Muscle layer of colon (tissue), 2 donors: ENCODE results near the gene POLR3B.

ENCODE experiments used
- H3K27ac ChIP-seq: one replicate; pipeline ENCODE4 v1.7.0; 2013; ENCODE audit warnings: low read depth, mild to moderate bottlenecking, low read length, moderate library complexity
- H3K27me3 ChIP-seq, 2 donors: one replicate each; pipeline ENCODE4 v1.7.0; 2013; ENCODE audit warnings: low read length in 2 of 2, mild to moderate bottlenecking in 2 of 2; ENCODE audit not compliant: insufficient read depth in 2 of 2, control insufficient read depth in 1 of 2
- H3K36me3 ChIP-seq: one replicate; pipeline ENCODE4 v1.7.0; 2013; ENCODE audit warnings: mild to moderate bottlenecking, low read length; ENCODE audit not compliant: insufficient read depth
- H3K4me1 ChIP-seq: one replicate; pipeline ENCODE4 v1.7.0; 2013; ENCODE audit warnings: mild to moderate bottlenecking, low read length; ENCODE audit not compliant: insufficient read depth
- H3K4me3 ChIP-seq, 2 donors: one replicate each; pipeline ENCODE4 v1.7.0; 2013; ENCODE audit warnings: low read length in 2 of 2, low read depth in 1 of 2, mild to moderate bottlenecking in 1 of 2, moderate library complexity in 1 of 2
- H3K9ac ChIP-seq: one replicate; pipeline ENCODE4 v1.7.0; 2013; ENCODE audit warnings: low read length
- H3K9me3 ChIP-seq: one replicate; pipeline ENCODE4 v1.7.0; 2013; ENCODE audit warnings: mild to moderate bottlenecking, low read length
- donor health status: abdominal sarcoma.
- donor health status: Adenocarcinoma of cecum.

The POLR3B gene

GRCh38 chr12:106487664-106488063, 130.1 kb downstream of the POLR3B start:
- Histone ChIP-seq H3K27me3 (no peaks in the 10 kb centered on the region), H3K9me3 (no peaks in the 10 kb centered on the region), H3K9ac (no peak overlapping the region), H3K36me3 (no peaks in the 10 kb centered on the region), H3K27ac (no peak overlapping the region), H3K4me3 (no peak overlapping the region), H3K4me1 (no peaks in the 10 kb centered on the region)

DNA sequence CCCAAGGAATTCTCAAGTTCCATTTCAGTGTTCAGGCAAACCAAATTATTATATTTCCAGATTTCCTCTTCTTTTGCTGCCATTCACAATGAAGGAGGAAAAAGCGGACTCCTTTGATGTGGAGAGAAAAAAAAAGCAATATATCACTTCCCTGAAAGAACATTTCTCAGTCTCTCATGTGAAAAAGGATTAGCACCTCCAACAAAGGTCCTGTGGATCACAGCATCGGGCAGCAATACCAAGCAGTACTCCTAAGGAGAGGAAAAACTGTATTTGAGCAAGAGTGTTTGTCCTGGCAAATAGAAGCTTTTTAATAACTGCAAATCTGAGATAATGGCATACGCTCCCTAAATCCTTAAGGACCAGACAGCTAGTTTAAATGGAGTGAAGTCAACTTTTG, 131.3 kb downstream of the POLR3B start:
- Histone ChIP-seq H3K27ac (no peak overlapping the region), H3K27me3 (no peaks in the 10 kb centered on the region), H3K9ac (no peak overlapping the region), H3K4me1 (no peaks in the 10 kb centered on the region), H3K4me3 (no peak overlapping the region), H3K9me3 (no peaks in the 10 kb centered on the region), H3K36me3 (no peaks in the 10 kb centered on the region)

GRCh38 chr12:106490264-106490663, 132.7 kb downstream of the POLR3B start:
- Histone ChIP-seq H3K9me3 (no peaks in the 10 kb centered on the region), H3K27me3 (no peaks in the 10 kb centered on the region), H3K4me1 (no peaks in the 10 kb centered on the region), H3K36me3 (no peaks in the 10 kb centered on the region), H3K9ac (no peak overlapping the region), H3K4me3 (no peak overlapping the region), H3K27ac (no peak overlapping the region)

DNA sequence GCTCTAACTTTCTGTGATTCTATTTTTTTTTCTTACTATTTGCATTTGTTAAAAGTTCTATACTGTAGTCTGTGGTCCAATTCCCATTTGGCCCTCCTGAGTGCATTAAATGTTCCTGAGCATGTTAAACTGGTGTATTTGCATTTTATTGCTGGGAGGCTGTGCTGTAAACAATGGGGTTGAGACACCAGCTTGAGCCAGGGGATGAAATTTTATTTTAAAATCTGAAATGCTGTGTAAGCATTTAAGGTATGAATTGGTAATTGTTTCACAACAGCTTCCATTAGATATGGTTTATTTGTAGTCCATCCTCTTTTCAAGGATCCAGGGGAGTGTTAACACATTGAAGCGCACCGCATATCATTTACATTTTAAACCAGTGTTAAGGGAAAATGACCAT, 135.3 kb downstream of the POLR3B start:
- Histone ChIP-seq H3K9ac (no peak overlapping the region), H3K4me3 (no peak overlapping the region), H3K4me1 (no peaks in the 10 kb centered on the region), H3K27ac (no peak overlapping the region), H3K27me3 (no peaks in the 10 kb centered on the region), H3K9me3 (no peaks in the 10 kb centered on the region), H3K36me3 (no peaks in the 10 kb centered on the region)

DNA sequence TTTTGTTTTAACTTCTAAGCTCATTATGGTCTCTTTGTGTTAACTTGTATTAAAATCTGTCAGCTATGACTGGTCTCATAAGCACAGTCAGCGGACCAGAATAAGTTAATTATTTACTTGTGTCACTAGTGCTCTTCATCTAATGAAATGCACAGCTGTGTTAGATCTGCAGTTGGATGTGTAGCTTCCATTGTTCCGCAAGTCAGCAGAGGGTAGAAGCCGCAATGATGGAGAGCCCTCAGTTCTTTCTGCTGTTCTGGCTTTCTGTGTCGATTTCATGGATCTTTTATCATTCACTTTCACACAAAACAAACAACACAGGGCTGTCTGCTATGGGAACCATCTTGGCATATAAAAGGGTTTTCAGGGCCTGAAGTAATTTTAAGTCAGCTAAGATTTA, 136.0 kb downstream of the POLR3B start:
- Histone ChIP-seq H3K4me1 (no peaks in the 10 kb centered on the region), H3K27me3 (no peaks in the 10 kb centered on the region), H3K4me3 (no peak overlapping the region), H3K9ac (no peak overlapping the region), H3K27ac (no peak overlapping the region), H3K9me3 (no peaks in the 10 kb centered on the region), H3K36me3 (no peaks in the 10 kb centered on the region)

- Histone ChIP-seq H3K27ac (no peak overlapping the region), H3K9me3 (no peaks in the 10 kb centered on the region), H3K27me3 (no peaks in the 10 kb centered on the region), H3K9ac (no peak overlapping the region), H3K36me3 (no peaks in the 10 kb centered on the region), H3K4me1 (no peaks in the 10 kb centered on the region), H3K4me3 (no peak overlapping the region)
Measured at GRCh38 chr12:106495354-106495965, 137.9 kb downstream of the POLR3B start.

GRCh38 chr12:106498056-106498455, 140.5 kb downstream of the POLR3B start:
- Histone ChIP-seq H3K9me3 (no peaks in the 10 kb centered on the region), H3K27ac (no peak overlapping the region), H3K4me1 (no peaks in the 10 kb centered on the region), H3K9ac (no peak overlapping the region), H3K27me3 (no peaks in the 10 kb centered on the region), H3K36me3 (no peaks in the 10 kb centered on the region), H3K4me3 (no peak overlapping the region)

DNA sequence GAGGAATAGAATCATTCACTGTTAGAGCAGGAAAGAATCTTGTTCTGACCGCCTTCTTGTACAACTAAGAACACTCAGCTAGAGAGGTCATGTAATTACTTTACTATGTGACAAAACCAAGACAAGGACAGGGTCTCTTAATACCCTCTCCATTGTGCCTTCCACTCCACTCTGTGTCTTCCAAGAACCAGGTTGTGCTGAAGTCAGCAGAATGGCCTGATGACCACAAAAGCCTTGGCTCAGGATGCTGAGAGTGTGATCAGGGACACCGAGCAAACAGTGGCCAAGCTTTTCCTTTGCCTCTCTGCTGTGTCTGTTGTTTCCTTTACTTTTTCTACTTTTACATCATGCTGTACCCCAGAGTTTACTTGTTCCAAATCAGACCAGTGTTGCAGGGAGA, 142.1 kb downstream of the POLR3B start:
- no peaks in the 10 kb centered on the region for H3K4me1 ChIP-seq
- no peaks in the 10 kb centered on the region for H3K27me3 ChIP-seq
- H3K9me3 ChIP-seq: no peaks in the 10 kb centered on the region
- no peak overlapping the region for H3K4me3 ChIP-seq
- H3K36me3 ChIP-seq: peaks cover 9% of the 10 kb centered on the region
- no peak overlapping the region for H3K9ac ChIP-seq
- H3K27ac ChIP-seq: no peak overlapping the region

- Histone ChIP-seq H3K36me3 (peaks cover 15% of the 10 kb centered on the region), H3K27me3 (no peaks in the 10 kb centered on the region), H3K4me3 (no peak overlapping the region), H3K9ac (no peak overlapping the region), H3K27ac (no peak overlapping the region), H3K4me1 (no peaks in the 10 kb centered on the region), H3K9me3 (no peaks in the 10 kb centered on the region)
Measured at GRCh38 chr12:106506691-106507090, 149.1 kb downstream of the POLR3B start.

- Histone ChIP-seq H3K36me3 (peaks cover 13% of the 10 kb centered on the region), H3K4me1 (no peaks in the 10 kb centered on the region), H3K9ac (no peak overlapping the region), H3K27ac (no peak overlapping the region), H3K9me3 (no peaks in the 10 kb centered on the region), H3K4me3 (no peak overlapping the region), H3K27me3 (no peaks in the 10 kb centered on the region)
Measured at GRCh38 chr12:106508966-106509365, 151.4 kb downstream of the POLR3B start.

GRCh38 chr12:106511365-106511764, 153.8 kb downstream of the POLR3B start:
- H3K4me3 ChIP-seq: no peak overlapping the region
- H3K9me3 ChIP-seq: no peaks in the 10 kb centered on the region
- no peak overlapping the region for H3K9ac ChIP-seq
- H3K27ac ChIP-seq: no peak overlapping the region
- H3K4me1 ChIP-seq: no peaks in the 10 kb centered on the region
- no peaks in the 10 kb centered on the region for H3K27me3 ChIP-seq
- H3K36me3 ChIP-seq: peaks cover 6% of the 10 kb centered on the region

DNA sequence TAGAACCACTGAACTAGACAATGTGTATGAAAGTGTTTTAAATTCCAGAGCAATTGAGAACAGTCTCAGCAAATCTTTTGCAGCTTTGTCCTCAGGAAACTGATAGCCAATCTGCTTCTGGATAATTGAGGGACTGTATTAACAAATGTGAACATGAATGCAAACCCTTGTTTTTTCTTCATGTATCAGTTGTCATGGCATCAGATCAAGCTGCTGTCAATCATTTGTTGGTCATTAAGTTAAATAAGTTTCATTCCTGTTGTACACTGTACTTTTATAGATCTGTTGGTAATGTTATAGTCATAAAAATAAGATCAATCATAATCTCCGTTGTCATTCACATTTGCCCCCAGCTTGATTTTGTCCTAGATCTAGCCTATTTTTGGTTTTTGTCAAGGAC, 159.8 kb downstream of the POLR3B start:
- H3K9ac ChIP-seq: no peak overlapping the region
- H3K9me3 ChIP-seq: no peaks in the 10 kb centered on the region
- H3K4me1 ChIP-seq: peaks cover 4% of the 10 kb centered on the region
- H3K27ac ChIP-seq: no peak overlapping the region
- H3K36me3 ChIP-seq: no peaks in the 10 kb centered on the region
- H3K27me3 ChIP-seq: no peaks in the 10 kb centered on the region
- H3K4me3 ChIP-seq: no peak overlapping the region
